GM19193 (cell line): ENCODE measurements around the gene OR2C3.

Experiments
- POLR2A ChIP-seq: IDR thresholded peaks from 4 replicates; pipeline ENCODE4 v1.6.1; 2011; ENCODE audit not compliant: insufficient read depth, insufficient read length; ENCODE audit errors: extremely low read depth

Gene OR2C3

DNA sequence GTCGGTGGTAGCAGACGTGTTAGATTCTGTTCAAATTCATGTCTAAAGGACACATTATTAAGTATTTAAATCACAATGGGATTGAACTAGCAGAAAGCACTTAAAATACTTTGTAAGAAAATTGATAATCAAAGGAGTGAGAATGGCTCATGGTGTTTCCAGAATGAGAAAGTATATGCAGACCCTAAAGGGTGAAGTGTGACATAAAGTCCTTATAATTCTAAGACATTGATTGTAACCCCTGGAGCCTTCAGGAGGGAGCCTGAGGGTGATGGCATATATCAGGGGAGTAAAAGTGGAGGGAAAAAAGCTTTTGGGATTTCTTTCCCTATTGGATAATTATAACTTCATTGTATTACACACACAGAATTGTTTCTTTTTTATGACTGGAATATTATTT lies at the start of gene OR2C3:
TSS of gene OR2C3 (minus strand) at position 101 of the 400 bp plus-strand sequence. CDS start 3,929 bp downstream, outside the sequence.
- TF ChIP-seq POLR2A: no peak

DNA sequence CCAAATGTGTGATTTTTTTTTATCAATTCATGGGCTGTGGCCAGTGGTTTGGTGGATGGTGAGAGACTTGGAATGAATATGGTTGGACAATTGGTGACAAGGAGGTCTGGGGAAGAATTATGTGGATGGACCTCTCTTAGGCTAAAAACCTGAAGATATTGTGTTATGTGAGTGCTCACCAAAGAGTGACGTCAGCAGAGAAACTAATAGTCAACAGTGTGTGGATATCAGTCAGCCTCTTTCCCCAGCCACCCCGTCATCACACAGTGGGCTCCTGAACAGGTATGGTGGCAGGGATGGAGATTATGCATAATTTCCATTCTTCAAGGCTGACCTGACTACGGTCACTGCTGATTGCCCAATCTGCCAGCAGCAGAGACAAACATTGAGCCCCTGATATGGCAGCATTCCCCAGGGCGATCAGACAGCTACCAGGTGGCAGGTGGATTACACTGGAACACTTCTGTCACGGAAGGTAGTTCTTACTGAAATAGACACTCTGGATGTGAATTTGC lies 42.8 kb upstream of the OR2C3 start:
- TF ChIP-seq POLR2A: no peak

GRCh38 chr1:247576514-247576913 lies 40.3 kb upstream of the OR2C3 start:
- TF ChIP-seq POLR2A: no peak

DNA sequence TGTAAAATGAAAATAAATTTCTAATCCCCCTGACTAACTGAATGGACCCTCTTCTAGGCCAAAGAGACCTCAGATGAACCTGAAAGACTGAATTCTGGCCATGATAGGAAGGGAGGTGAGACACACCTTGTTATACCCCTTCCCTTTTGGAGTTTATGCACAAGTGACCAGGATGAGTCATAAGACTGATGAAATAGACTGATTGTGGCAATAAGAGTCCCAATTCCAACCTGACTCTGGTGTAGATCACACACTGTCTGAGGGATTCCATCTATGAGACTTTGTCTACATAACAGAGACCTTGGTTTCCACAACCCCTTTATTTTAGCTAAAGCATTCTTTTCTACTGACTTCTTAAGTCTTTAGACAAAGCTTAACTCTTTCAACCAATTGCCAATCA lies 38.4 kb upstream of the OR2C3 start:
- TF ChIP-seq POLR2A: no peak

GRCh38 chr1:247574236-247574635 lies 38.0 kb upstream of the OR2C3 start:
- no peak for TF ChIP-seq POLR2A

DNA sequence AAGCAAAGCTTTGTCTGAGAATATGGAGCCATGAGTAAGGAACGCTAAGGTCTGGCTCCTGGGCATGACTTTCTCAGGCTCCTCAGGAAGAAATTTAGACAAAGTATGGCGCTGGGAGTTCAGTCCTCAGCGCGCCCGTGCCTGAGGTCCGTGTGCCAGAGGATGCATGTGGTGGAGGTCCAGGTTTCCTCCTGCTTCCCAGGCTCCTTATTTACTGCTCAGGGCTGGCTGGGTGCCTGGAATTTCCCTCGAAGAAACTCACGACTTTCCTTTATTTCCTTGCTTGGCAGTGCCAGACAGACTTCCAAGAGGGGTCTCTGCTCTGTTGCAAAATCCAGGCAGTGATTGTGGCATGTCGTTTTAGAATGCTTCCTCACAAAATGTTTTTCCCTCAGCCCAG lies 26.0 kb upstream of the OR2C3 start:
- TF ChIP-seq POLR2A: no peak

DNA sequence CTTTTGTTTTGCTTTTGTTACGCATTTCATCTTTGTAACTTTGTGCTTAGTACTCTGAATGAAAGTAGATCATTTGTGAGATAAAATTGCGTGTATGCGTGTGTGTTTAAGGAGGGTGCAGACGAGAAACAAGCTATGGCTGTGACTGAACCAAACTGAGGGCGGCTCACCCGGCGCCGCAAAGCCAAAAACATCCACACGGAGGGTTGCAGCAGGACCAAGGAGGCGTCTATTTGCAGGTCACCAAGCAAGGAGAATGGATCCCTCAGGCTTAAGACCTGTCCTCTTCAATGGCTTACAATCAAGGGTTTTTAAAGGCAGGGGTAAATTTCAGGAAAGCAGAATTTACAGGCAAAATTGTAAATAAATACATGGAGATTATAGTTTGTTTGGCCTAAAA lies 25.5 kb upstream of the OR2C3 start:
- no peak for TF ChIP-seq POLR2A

GRCh38 chr1:247557926-247558674 lies 21.9 kb upstream of the OR2C3 start:
- TF ChIP-seq POLR2A: no peak

- TF ChIP-seq POLR2A: no peak
Observed at GRCh38 chr1:247552231-247552630, 16.0 kb upstream of the OR2C3 start.

DNA sequence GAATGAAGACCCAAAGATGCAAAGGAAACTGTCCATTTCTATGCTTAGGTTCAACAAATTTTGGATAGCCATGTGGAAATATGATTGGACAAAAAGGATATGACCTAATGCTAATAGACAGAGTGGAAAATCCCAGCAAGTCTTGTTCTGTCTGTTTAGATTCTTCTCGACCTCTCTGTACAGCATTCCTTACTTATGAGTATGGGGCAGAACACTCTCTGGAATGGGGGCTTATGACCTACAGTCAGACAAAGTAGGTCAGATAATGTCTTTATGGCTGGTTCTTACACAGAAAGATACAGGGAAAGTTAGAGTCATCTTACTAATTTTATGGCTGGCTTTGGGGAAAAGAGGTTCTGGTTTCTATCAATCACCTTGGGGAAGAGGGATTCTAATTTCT lies 15.5 kb upstream of the OR2C3 start:
- no peak for TF ChIP-seq POLR2A

DNA sequence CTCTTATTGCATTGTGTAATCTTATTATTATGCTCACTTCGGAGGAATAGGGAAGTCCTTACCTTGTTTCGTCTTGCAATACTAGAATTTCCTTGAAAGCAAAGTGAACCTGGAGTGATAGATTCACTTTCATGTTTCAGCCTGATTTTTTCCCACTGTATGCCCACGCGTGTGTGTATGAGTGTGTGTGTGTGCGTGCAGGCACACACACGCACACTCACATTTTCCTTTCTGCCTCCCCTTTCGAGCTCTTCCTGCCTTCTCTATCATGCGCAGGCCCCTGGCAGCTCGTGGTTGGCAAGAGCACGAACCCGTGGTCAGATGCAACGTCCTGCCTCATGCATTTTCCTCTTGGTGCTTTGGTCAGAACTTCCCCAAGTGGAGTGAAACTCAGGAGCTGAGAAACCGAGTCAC lies 12.5 kb upstream of the OR2C3 start, which contains the start of gene GCSAML:
TSS of gene GCSAML (plus strand) at position 366 of the 414 bp plus-strand sequence. CDS start 58 bp downstream, outside the sequence.
- TF ChIP-seq POLR2A: no peak

DNA sequence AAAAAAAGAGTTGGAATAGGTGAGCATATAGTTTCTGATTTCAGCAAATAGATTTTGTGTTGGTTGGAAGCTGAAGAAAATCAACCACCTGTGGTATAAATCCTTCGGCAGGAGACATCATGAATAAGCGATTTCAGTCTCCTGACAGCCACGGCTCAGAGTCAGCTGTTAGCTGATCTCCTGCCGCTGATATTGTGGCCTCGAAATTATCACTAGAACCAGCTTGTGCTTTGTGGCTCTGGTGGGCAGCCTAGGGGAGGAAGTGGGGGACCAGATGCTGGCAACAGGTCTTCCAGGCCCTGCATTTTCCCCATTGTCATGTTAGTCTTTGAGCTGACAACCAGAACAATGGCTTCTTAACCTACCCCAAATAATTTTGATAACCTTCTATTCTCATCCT lies 11.9 kb upstream of the OR2C3 start:
- no peak for TF ChIP-seq POLR2A

- TF ChIP-seq POLR2A: no peak
Observed at GRCh38 chr1:247542811-247543210, 6.6 kb upstream of the OR2C3 start.

DNA sequence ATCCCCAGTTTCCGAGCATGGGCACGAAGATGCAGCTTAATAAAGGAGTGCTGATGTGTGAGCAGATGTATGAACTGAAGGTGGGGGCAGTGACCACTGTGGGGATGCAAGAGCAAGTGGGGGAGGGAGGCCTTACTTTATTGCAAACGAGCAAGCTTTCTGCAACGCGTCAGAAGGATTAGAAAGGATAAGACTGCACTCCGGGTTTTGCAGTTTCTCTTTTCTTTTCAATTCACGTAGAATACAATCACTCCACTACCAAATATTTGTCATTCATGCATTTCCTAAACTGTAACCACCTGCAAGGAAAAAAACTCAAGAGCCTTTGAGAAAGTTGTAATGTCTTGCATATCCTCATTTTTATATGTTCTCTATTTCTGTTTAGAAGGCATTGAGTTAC lies 4.3 kb upstream of the OR2C3 start:
- TF ChIP-seq POLR2A: no peak

GRCh38 chr1:247539215-247539614 lies 3.0 kb upstream of the OR2C3 start:
- TF ChIP-seq POLR2A: no peak

GRCh38 chr1:247538561-247538960 lies 2.3 kb upstream of the OR2C3 start:
- no peak for TF ChIP-seq POLR2A
